ENCODE results near the gene FFAR4. TPM values are rescaled to one million over a fixed set of nuclear protein-coding genes. Genes with fewer than 3 reads are reported as not detected.

Gene FFAR4
- total and polyA plus RNA-seq, 5 experiments from 2014 or later, result not detected

GRCh38 chr10:93553482-93554315 lies 12.8 kb upstream of the FFAR4 start:
- H3K4me3 Mint-ChIP-seq, result no peak overlapping the region
- no peak overlapping the region for H3K27ac Mint-ChIP-seq
- ATAC-seq (no peak), DNase-seq (no peak)
- peaks cover 4 to 24% (median 6%) of the 10 kb centered on the region in 5 donors for H3K27me3 Mint-ChIP-seq
- no peaks in the 10 kb centered on the region for H3K9me3 Mint-ChIP-seq
- H3K36me3 Mint-ChIP-seq, result no peaks in the 10 kb centered on the region
- POLR2A ChIA-PET, result no interaction called here
- no peaks in the 10 kb centered on the region for H3K4me1 Mint-ChIP-seq

- Mint-ChIP-seq H3K27ac (no peak overlapping the region), H3K4me3 (no peak overlapping the region)
These were observed 12.2 kb upstream of the FFAR4 start for GRCh38 chr10:93554316-93554663.

DNA sequence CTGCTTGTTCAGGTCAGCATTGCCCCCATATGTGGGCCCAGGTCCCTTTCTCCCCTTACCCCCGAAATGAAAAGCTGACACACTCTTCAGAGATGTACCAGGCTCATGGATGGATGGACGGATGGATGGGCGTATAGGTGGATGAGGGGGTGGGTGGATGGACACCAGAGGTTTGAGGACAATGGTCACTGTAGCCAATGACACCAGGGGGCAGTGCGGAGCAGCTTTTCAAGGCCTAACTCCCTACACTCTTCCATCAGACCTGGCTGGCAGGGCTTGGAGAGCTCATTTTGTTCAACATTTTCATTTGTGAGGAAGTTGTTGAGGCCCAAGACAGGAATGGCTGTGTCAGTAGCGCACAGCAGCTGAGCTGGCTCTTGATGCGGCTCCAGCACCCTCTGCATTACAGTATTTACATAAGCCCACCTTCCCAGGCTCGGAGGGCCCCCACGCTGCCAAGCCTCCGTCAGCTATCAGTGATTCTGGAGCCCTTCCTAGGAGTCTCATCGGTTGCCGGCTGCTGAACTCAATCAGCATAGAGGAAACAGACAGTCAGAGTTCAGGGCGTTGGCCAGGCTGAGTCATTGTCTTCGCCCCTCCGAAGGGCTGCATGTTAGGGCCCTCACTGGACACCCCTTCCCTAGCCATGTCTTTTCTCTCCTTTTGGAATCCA lies 11.6 kb upstream of the FFAR4 start:
- H3K4me3 Mint-ChIP-seq, result no peak overlapping the region
- peaks cover 4 to 31% (median 14%) of the 10 kb centered on the region in 5 donors for H3K27me3 Mint-ChIP-seq
- no peak overlapping the region for H3K27ac Mint-ChIP-seq
- no peaks in the 10 kb centered on the region for H3K36me3 Mint-ChIP-seq
- H3K4me1 Mint-ChIP-seq, result no peaks in the 10 kb centered on the region
- no peak for ATAC-seq
- no peaks in the 10 kb centered on the region for H3K9me3 Mint-ChIP-seq
- DNase-seq, result peak in 5 of 10 donors; percentile 7 to 21 (median 13)
- POLR2A ChIA-PET, result no interaction called here

More at GRCh38 chr10:93554316-93554663, 12.2 kb upstream of the FFAR4 start:
- DNase-seq (no peak), ATAC-seq (no peak)
- Mint-ChIP-seq H3K9me3 (no peaks in the 10 kb centered on the region), H3K4me1 (no peaks in the 10 kb centered on the region), H3K36me3 (no peaks in the 10 kb centered on the region), H3K27me3 (peaks cover 4 to 25% (median 8%) of the 10 kb centered on the region in 5 donors)
- POLR2A ChIA-PET, result no interaction called here

- no peak overlapping the region for H3K4me3 Mint-ChIP-seq
- H3K9me3 Mint-ChIP-seq, result no peaks in the 10 kb centered on the region
- H3K27me3 Mint-ChIP-seq, result peaks cover 1 to 45% (median 22%) of the 10 kb centered on the region in 5 donors
- ATAC-seq (no peak), DNase-seq (no peak)
- no peak overlapping the region for H3K27ac Mint-ChIP-seq
- H3K4me1 Mint-ChIP-seq, result no peaks in the 10 kb centered on the region
- POLR2A ChIA-PET, result no interaction called here
- H3K36me3 Mint-ChIP-seq, result no peaks in the 10 kb centered on the region
These were observed 7.0 kb upstream of the FFAR4 start for GRCh38 chr10:93559490-93559889.

DNA sequence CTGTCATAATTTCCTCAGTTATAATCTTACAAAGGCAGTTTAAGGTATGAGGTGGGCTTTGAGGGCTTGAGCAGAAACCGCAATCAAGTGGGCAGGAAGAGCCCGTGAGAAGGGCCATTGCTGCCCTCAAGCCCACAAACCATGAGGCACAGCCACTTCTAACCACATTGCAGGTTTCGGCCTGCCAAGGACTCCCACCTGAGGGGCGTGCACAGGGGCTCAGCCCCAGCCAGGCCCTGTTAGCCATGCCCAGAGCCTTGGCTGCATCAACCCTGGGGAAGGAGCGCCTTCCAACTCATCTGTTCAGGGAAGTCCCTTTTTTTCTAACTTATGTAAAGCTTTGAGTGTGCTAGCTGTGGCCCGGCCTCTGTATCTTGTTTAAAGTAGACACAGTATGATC lies 5.9 kb upstream of the FFAR4 start:
- no peak overlapping the region for H3K4me3 Mint-ChIP-seq
- no peak overlapping the region for H3K27ac Mint-ChIP-seq
- no peak for DNase-seq
- H3K27me3 Mint-ChIP-seq, result peaks cover 6 to 52% (median 30%) of the 10 kb centered on the region in 5 donors
- POLR2A ChIA-PET, result no interaction called here
- H3K36me3 Mint-ChIP-seq, result no peaks in the 10 kb centered on the region
- no peak for ATAC-seq
- no peaks in the 10 kb centered on the region for H3K4me1 Mint-ChIP-seq
- no peaks in the 10 kb centered on the region for H3K9me3 Mint-ChIP-seq

- DNase-seq, result no peak
- no peak overlapping the region for H3K4me3 Mint-ChIP-seq
- no peak overlapping the region for H3K27ac Mint-ChIP-seq
- H3K36me3 Mint-ChIP-seq, result no peaks in the 10 kb centered on the region
- peaks cover 0 to 9% (median 7%) of the 10 kb centered on the region in 4 donors for H3K4me1 Mint-ChIP-seq
- H3K27me3 Mint-ChIP-seq, result peaks cover 17 to 80% (median 55%) of the 10 kb centered on the region in 5 donors
- POLR2A ChIA-PET, result no interaction called here
- no peak for ATAC-seq
- H3K9me3 Mint-ChIP-seq, result no peaks in the 10 kb centered on the region
These were observed 1.0 kb upstream of the FFAR4 start for GRCh38 chr10:93565446-93565845.

DNA sequence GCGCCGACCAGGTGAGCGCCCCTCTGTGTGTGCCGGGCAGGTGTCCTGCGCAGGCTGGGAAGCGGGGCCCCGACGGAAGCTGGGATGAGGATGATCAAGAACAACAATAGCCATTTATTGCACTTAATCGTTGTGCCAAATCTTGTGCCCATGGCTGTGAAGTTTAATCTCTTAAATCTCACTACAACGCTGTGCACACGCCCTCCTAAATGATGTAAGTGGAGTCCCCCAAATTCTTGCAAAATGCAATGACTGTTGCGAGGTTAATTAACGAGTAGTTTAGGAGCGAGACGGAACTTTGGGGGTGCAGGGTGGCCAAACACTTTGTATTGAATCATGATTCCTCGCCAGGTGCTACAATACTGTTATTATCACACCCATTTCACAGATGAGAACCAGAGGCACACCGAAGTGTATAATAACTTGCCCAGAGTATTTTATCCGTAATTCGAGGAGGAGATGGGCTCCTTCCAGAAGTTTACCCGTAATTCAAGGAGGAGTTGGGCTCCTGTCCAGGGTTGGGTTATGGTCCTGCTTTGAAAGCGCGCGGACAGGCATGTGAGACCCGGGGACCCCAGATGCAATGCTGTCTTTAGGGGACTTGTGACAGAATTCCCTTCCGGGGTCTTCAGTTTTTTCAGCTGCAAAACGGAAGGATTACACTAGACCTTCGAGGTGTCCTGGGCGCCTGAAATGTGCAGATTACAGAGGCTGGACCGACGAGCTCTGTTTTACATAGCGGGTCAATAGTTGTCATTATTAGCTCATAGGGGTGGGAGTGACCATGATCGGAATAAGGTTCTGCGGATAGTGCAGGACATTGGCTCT lies 1.0 kb downstream of the FFAR4 start:
- Mint-ChIP-seq H3K4me1 (peaks cover 2 to 9% (median 8%) of the 10 kb centered on the region in 4 donors), H3K27ac (peak overlapping the region in 1 of 10 donors; percentile 65), H3K4me3 (peak overlapping the region in 1 of 10 donors; percentile 19), H3K27me3 (peaks cover 28 to 80% (median 55%) of the 10 kb centered on the region in 5 donors), H3K9me3 (no peaks in the 10 kb centered on the region), H3K36me3 (no peaks in the 10 kb centered on the region)
- ATAC-seq, result no peak
- POLR2A ChIA-PET, result no interaction called here
- DNase-seq, result no peak

DNA sequence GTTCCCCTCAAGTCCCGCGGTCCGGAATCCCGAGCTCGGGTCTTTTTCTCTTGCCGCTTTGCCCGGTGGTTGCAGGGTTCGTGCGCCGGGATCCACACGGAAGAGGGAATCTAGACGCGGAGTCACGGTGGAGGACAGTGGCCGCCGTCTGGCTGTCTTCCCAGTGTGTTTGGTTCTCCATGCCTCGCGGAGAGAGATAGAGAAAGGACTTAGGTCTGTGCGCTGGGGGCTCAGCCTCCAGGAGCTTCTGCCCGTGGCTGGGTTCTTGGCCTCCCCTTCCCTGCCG lies 1.6 kb downstream of the FFAR4 start:
- Mint-ChIP-seq H3K4me1 (peaks cover 4 to 12% (median 9%) of the 10 kb centered on the region in 4 donors), H3K4me3 (no peak overlapping the region), H3K36me3 (no peaks in the 10 kb centered on the region), H3K27me3 (peaks cover 28 to 84% (median 56%) of the 10 kb centered on the region in 5 donors), H3K27ac (no peak overlapping the region), H3K9me3 (no peaks in the 10 kb centered on the region)
- DNase-seq (no peak), ATAC-seq (no peak)
- POLR2A ChIA-PET, result no interaction called here

- no peaks in the 10 kb centered on the region for H3K9me3 Mint-ChIP-seq
- no peaks in the 10 kb centered on the region for H3K36me3 Mint-ChIP-seq
- DNase-seq (no peak), ATAC-seq (no peak)
- H3K27ac Mint-ChIP-seq, result no peak overlapping the region
- no peak overlapping the region for H3K4me3 Mint-ChIP-seq
- POLR2A ChIA-PET, result no interaction called here
- peaks cover 10 to 20% (median 13%) of the 10 kb centered on the region in 4 donors for H3K4me1 Mint-ChIP-seq
- peaks cover 26 to 83% (median 63%) of the 10 kb centered on the region in 5 donors for H3K27me3 Mint-ChIP-seq
These were observed 3.9 kb downstream of the FFAR4 start for GRCh38 chr10:93570383-93570782.

DNA sequence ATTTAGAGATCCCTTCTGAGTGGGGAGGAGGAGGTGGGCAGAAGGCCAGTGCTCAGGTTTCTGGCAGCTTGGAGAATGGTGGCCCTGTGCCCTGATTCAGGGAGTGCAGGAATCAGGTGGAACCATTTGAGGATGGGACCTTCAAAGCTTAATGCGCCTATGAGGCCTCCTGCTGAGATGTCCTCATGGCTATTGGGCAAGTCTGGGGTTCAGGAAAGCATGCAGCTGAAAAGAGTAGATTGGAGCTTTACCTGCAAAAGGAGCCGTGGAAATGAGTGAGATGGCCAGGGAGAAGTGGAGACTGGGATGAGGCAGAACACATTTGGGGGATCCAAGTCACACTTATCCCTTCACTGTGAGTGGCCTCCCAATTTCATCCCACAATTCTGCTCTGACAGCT lies 6.1 kb downstream of the FFAR4 start:
- ATAC-seq (no peak), DNase-seq (no peak)
- Mint-ChIP-seq H3K36me3 (no peaks in the 10 kb centered on the region), H3K27me3 (peaks cover 19 to 64% (median 50%) of the 10 kb centered on the region in 5 donors), H3K9me3 (no peaks in the 10 kb centered on the region), H3K4me1 (peaks cover 5 to 11% (median 9%) of the 10 kb centered on the region in 4 donors), H3K4me3 (peak overlapping the region in 1 of 10 donors; percentile 16), H3K27ac (peak overlapping the region in 1 of 10 donors; percentile 12)
- POLR2A ChIA-PET, result no interaction called here

GRCh38 chr10:93573051-93573909 lies 6.8 kb downstream of the FFAR4 start:
- Mint-ChIP-seq H3K4me3 (no peak overlapping the region), H3K4me1 (peaks cover 5 to 11% (median 9%) of the 10 kb centered on the region in 4 donors), H3K9me3 (no peaks in the 10 kb centered on the region), H3K27ac (peak overlapping the region in 1 of 10 donors; percentile 12), H3K36me3 (no peaks in the 10 kb centered on the region), H3K27me3 (peaks cover 19 to 58% (median 46%) of the 10 kb centered on the region in 5 donors)
- no peak for DNase-seq
- POLR2A ChIA-PET, result no interaction called here
- no peak for ATAC-seq

DNA sequence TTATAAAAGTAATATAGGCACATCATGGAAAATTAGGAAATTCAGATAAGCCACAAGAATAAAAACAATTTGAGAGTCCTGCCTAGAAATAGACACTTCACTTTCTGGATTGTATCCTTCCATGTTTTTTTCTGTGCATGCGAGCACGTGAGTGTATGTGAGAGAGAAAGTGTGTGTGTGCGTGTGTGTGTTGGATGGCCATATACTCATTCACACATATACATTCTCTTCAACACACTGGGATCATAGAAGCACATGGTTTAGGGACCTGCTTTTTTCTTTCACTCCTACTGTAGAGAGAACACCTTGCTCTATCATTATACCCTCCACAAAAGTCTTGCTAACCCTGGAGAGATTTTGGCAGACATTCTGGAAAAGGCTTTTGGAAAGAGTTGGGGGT lies 7.5 kb downstream of the FFAR4 start:
- Mint-ChIP-seq H3K27ac (no peak overlapping the region), H3K4me3 (no peak overlapping the region), H3K36me3 (no peaks in the 10 kb centered on the region), H3K4me1 (peaks cover 5 to 11% (median 9%) of the 10 kb centered on the region in 4 donors), H3K9me3 (peaks cover 0 to under 1% (median 0%) of the 10 kb centered on the region in 9 donors), H3K27me3 (peaks cover 19 to 51% (median 39%) of the 10 kb centered on the region in 5 donors)
- POLR2A ChIA-PET, result no interaction called here
- ATAC-seq (no peak), DNase-seq (no peak)

All from naive thymus-derived CD8-positive, alpha-beta T cell (primary cell).